ENCODE measurements around the gene GMPPB.
A peak's percentile ranks its signal among the peaks of the same experiment; 100 is the strongest.

Gene GMPPB

GRCh38 chr3:49725906-49726681 lies 2.3 kb upstream of the GMPPB start:
- H3K9ac ChIP-seq (ENCODE audit: low read length): no peak overlapping the region
- H3K4me1 ChIP-seq (ENCODE audit: control insufficient read depth, insufficient read depth, low read length): peaks cover 42% of the 10 kb centered on the region
- H3K36me3 ChIP-seq (ENCODE audit: control insufficient read depth, insufficient read depth, low read length): peaks cover 12% of the 10 kb centered on the region
- no peaks in the 10 kb centered on the region for H3K27me3 ChIP-seq (ENCODE audit: control insufficient read depth, insufficient read depth, low read length)
- no peaks in the 10 kb centered on the region for H3K9me3 ChIP-seq (ENCODE audit: control insufficient read depth, low read length)
- no peak overlapping the region for H3K4me3 ChIP-seq (ENCODE audit: low read length)

GRCh38 chr3:49724586-49724985 lies 835 bp upstream of the GMPPB start:
- H3K27me3 ChIP-seq (ENCODE audit: control insufficient read depth, insufficient read depth, low read length): no peaks in the 10 kb centered on the region
- peaks cover 15% of the 10 kb centered on the region for H3K36me3 ChIP-seq (ENCODE audit: control insufficient read depth, insufficient read depth, low read length)
- peak overlapping the region; percentile 79 for H3K9ac ChIP-seq (ENCODE audit: low read length)
- H3K4me1 ChIP-seq (ENCODE audit: control insufficient read depth, insufficient read depth, low read length): peaks cover 51% of the 10 kb centered on the region
- peak overlapping the region; percentile 60 for H3K4me3 ChIP-seq (ENCODE audit: low read length)
- no peaks in the 10 kb centered on the region for H3K9me3 ChIP-seq (ENCODE audit: control insufficient read depth, low read length)

GRCh38 chr3:49723296-49723627 lies 489 bp downstream of the GMPPB start:
- Histone ChIP-seq H3K36me3 (ENCODE audit: control insufficient read depth, insufficient read depth, low read length) (peaks cover 15% of the 10 kb centered on the region), H3K4me1 (ENCODE audit: control insufficient read depth, insufficient read depth, low read length) (peaks cover 61% of the 10 kb centered on the region), H3K9ac (ENCODE audit: low read length) (peak overlapping the region; percentile 94)

GRCh38 chr3:49722896-49723295 lies 855 bp downstream of the GMPPB start:
- Histone ChIP-seq H3K9me3 (ENCODE audit: control insufficient read depth, low read length) (no peaks in the 10 kb centered on the region), H3K4me1 (ENCODE audit: control insufficient read depth, insufficient read depth, low read length) (peaks cover 65% of the 10 kb centered on the region), H3K9ac (ENCODE audit: low read length) (peak overlapping the region; percentile 94), H3K27me3 (ENCODE audit: control insufficient read depth, insufficient read depth, low read length) (no peaks in the 10 kb centered on the region), H3K4me3 (ENCODE audit: low read length) (peak overlapping the region; percentile 87), H3K36me3 (ENCODE audit: control insufficient read depth, insufficient read depth, low read length) (peaks cover 15% of the 10 kb centered on the region)

More at GRCh38 chr3:49723296-49723627, 489 bp downstream of the GMPPB start:
- H3K9me3 ChIP-seq (ENCODE audit: control insufficient read depth, low read length): no peaks in the 10 kb centered on the region
- peak overlapping the region; percentile 87 for H3K4me3 ChIP-seq (ENCODE audit: low read length)
- no peaks in the 10 kb centered on the region for H3K27me3 ChIP-seq (ENCODE audit: control insufficient read depth, insufficient read depth, low read length)

GRCh38 chr3:49721896-49722781 lies 1.6 kb downstream of the GMPPB start:
- no peaks in the 10 kb centered on the region for H3K9me3 ChIP-seq (ENCODE audit: control insufficient read depth, low read length)
- H3K27me3 ChIP-seq (ENCODE audit: control insufficient read depth, insufficient read depth, low read length): no peaks in the 10 kb centered on the region
- peak overlapping the region; percentile 94 for H3K9ac ChIP-seq (ENCODE audit: low read length)
- peak overlapping the region; percentile 87 for H3K4me3 ChIP-seq (ENCODE audit: low read length)
- peaks cover 15% of the 10 kb centered on the region for H3K36me3 ChIP-seq (ENCODE audit: control insufficient read depth, insufficient read depth, low read length)
- H3K4me1 ChIP-seq (ENCODE audit: control insufficient read depth, insufficient read depth, low read length): peaks cover 66% of the 10 kb centered on the region

GRCh38 chr3:49721596-49721895 lies 2.2 kb downstream of the GMPPB start:
- H3K4me3 ChIP-seq (ENCODE audit: low read length): no peak overlapping the region
- H3K27me3 ChIP-seq (ENCODE audit: control insufficient read depth, insufficient read depth, low read length): no peaks in the 10 kb centered on the region
- H3K9me3 ChIP-seq (ENCODE audit: control insufficient read depth, low read length): no peaks in the 10 kb centered on the region
- H3K36me3 ChIP-seq (ENCODE audit: control insufficient read depth, insufficient read depth, low read length): peaks cover 15% of the 10 kb centered on the region
- H3K9ac ChIP-seq (ENCODE audit: low read length): no peak overlapping the region
- H3K4me1 ChIP-seq (ENCODE audit: control insufficient read depth, insufficient read depth, low read length): peaks cover 61% of the 10 kb centered on the region

- no peaks in the 10 kb centered on the region for H3K27me3 ChIP-seq (ENCODE audit: control insufficient read depth, insufficient read depth, low read length)
- H3K4me3 ChIP-seq (ENCODE audit: low read length): no peak overlapping the region
- no peaks in the 10 kb centered on the region for H3K9me3 ChIP-seq (ENCODE audit: control insufficient read depth, low read length)
- H3K36me3 ChIP-seq (ENCODE audit: control insufficient read depth, insufficient read depth, low read length): peaks cover 15% of the 10 kb centered on the region
- H3K9ac ChIP-seq (ENCODE audit: low read length): no peak overlapping the region
- H3K4me1 ChIP-seq (ENCODE audit: control insufficient read depth, insufficient read depth, low read length): peaks cover 55% of the 10 kb centered on the region
These were observed 2.7 kb downstream of the GMPPB start for GRCh38 chr3:49720855-49721595.

GRCh38 chr3:49719214-49719884 lies 4.4 kb downstream of the GMPPB start, which contains the start of gene AMIGO3:
Gene AMIGO3 (minus strand): TSS chr3:49719684. CDS start chr3:49719465, 219 bp downstream.
- peaks cover 47% of the 10 kb centered on the region for H3K4me1 ChIP-seq (ENCODE audit: control insufficient read depth, insufficient read depth, low read length)

GRCh38 chr3:49718858-49719213 lies 4.9 kb downstream of the GMPPB start:
- peak overlapping the region; percentile 31 for H3K4me3 ChIP-seq (ENCODE audit: low read length)
- no peaks in the 10 kb centered on the region for H3K9me3 ChIP-seq (ENCODE audit: control insufficient read depth, low read length)
- H3K9ac ChIP-seq (ENCODE audit: low read length): peak overlapping the region; percentile 10
- H3K27me3 ChIP-seq (ENCODE audit: control insufficient read depth, insufficient read depth, low read length): no peaks in the 10 kb centered on the region
- peaks cover 44% of the 10 kb centered on the region for H3K4me1 ChIP-seq (ENCODE audit: control insufficient read depth, insufficient read depth, low read length)
- peaks cover 15% of the 10 kb centered on the region for H3K36me3 ChIP-seq (ENCODE audit: control insufficient read depth, insufficient read depth, low read length)

More at GRCh38 chr3:49719214-49719884, 4.4 kb downstream of the GMPPB start, which contains the start of gene AMIGO3:
- H3K36me3 ChIP-seq (ENCODE audit: control insufficient read depth, insufficient read depth, low read length): peaks cover 15% of the 10 kb centered on the region
- peak within 1 kb of the TSS; percentile 10 for H3K9ac ChIP-seq (ENCODE audit: low read length)
- H3K27me3 ChIP-seq (ENCODE audit: control insufficient read depth, insufficient read depth, low read length): no peaks in the 10 kb centered on the region
- peak within 1 kb of the TSS; percentile 31 for H3K4me3 ChIP-seq (ENCODE audit: low read length)
- no peaks in the 10 kb centered on the region for H3K9me3 ChIP-seq (ENCODE audit: control insufficient read depth, low read length)

- H3K27me3 ChIP-seq (ENCODE audit: control insufficient read depth, insufficient read depth, low read length): no peaks in the 10 kb centered on the region
- peaks cover 44% of the 10 kb centered on the region for H3K4me1 ChIP-seq (ENCODE audit: control insufficient read depth, insufficient read depth, low read length)
- no peak overlapping the region for H3K4me3 ChIP-seq (ENCODE audit: low read length)
- H3K9me3 ChIP-seq (ENCODE audit: control insufficient read depth, low read length): no peaks in the 10 kb centered on the region
- peaks cover 15% of the 10 kb centered on the region for H3K36me3 ChIP-seq (ENCODE audit: control insufficient read depth, insufficient read depth, low read length)
- H3K9ac ChIP-seq (ENCODE audit: low read length): no peak overlapping the region
These were observed 5.5 kb downstream of the GMPPB start for GRCh38 chr3:49717959-49718857.

Data from mucosa of stomach (tissue), 1 donor.